Upper lobe of left lung (tissue), 4 donors: ENCODE measurements around the gene AGAP1.

Source experiments
- CTCF ChIP-seq, 6 experiments: fragments of 450-650 bp in 4 of 6; fragments of 200-600 bp in 2 of 6; sonication (generic) in 2 of 6; IDR thresholded peaks; one replicate each; pipeline ENCODE4 v1.5.1; 2016 to 2019; ENCODE audit warnings: antibody characterized with exemption in 6 of 6
- EP300 ChIP-seq, 4 donors: sonication (generic); formaldehyde crosslinking; IDR thresholded peaks; one replicate each; pipeline ENCODE4 v1.5.1; 2017; ENCODE audit warnings: antibody characterized with exemption in 4 of 4, control low read depth in 2 of 4
- POLR2A ChIP-seq, 4 donors: fragments of 450-650 bp; IDR thresholded peaks; one replicate each; pipeline ENCODE4 v1.5.1; 2016 to 2017; ENCODE audit warnings: antibody characterized with exemption in 4 of 4, mild to moderate bottlenecking in 2 of 4

- TF ChIP-seq CTCF (IDR thresholded peaks at IDR 0.05) (no peak), POLR2A (IDR thresholded peaks at IDR 0.05) (no peak), EP300 (IDR thresholded peaks at IDR 0.05) (no peak)
Measured at GRCh38 chr2:235544689-235544969, 50.8 kb downstream of the AGAP1 start.
